Measurements from ENCODE around the gene RXFP3. TPM values are rescaled to one million over a fixed set of nuclear protein-coding genes. Genes with fewer than 3 reads are reported as not detected.

The RXFP3 gene
- total RNA-seq, 2 donors from 2014 or later, result not detected

GRCh38 chr5:33936004-33936380, 194 bp upstream of the RXFP3 start:
- peak; percentile 21 for DNase-seq (ENCODE audit: low spot score)
- Histone ChIP-seq H3K27me3 (replicated peaks; ENCODE audit: insufficient read depth) (peaks cover 27% of the 10 kb centered on the region), H3K9me3 (no peaks in the 10 kb centered on the region), H3K27ac (no peak overlapping the region), H3K4me3 (peak overlapping the region in 1 of 2 donors; percentile 2), H3K36me3 (no peaks in the 10 kb centered on the region), H3K4me1 (replicated peaks) (no peaks in the 10 kb centered on the region)
- WGBS, result 1% methylated on average over 30 of the region's 30 CpGs
- intact Hi-C loops (cut with DNase I), result loop anchor here (5.0 to 10.0 kb wide), 2 partner anchors 461 to 504 kb away; no protein-coding TSS in a partner anchor
- no peak for TF ChIP-seq POLR2AphosphoS5 (IDR thresholded peaks at IDR 0.05)
- TF ChIP-seq POLR2A (IDR thresholded peaks at IDR 0.05), result no peak
- TF ChIP-seq CTCF (IDR thresholded peaks at IDR 0.05), result peak in 1 of 4 experiments; percentile 21

- 27% methylated on average over 49 of the region's 54 CpGs for WGBS
- H3K27me3 ChIP-seq (replicated peaks; ENCODE audit: insufficient read depth), result peaks cover 27% of the 10 kb centered on the region
- no peaks in the 10 kb centered on the region for H3K4me1 ChIP-seq (replicated peaks)
- intact Hi-C loops (cut with DNase I), result loop anchor here (5.0 to 10.0 kb wide), 2 partner anchors 462 to 505 kb away; no protein-coding TSS in a partner anchor
- H3K27ac ChIP-seq, result no peak overlapping the region
- TF ChIP-seq POLR2A (IDR thresholded peaks at IDR 0.05) (no peak), POLR2AphosphoS5 (IDR thresholded peaks at IDR 0.05) (no peak), CTCF (IDR thresholded peaks at IDR 0.05) (no peak)
- no peak for DNase-seq (ENCODE audit: low spot score)
- H3K9me3 ChIP-seq, result no peaks in the 10 kb centered on the region
- no peaks in the 10 kb centered on the region for H3K36me3 ChIP-seq
- H3K4me3 ChIP-seq, result no peak overlapping the region
Measured at GRCh38 chr5:33937017-33937706, 976 bp downstream of the RXFP3 start.

- no peaks in the 10 kb centered on the region for H3K4me1 ChIP-seq (replicated peaks)
- peaks cover 27% of the 10 kb centered on the region for H3K27me3 ChIP-seq (replicated peaks; ENCODE audit: insufficient read depth)
- H3K27ac ChIP-seq, result no peak overlapping the region
- DNase-seq (ENCODE audit: low spot score), result no peak
- 16% methylated on average over 39 of the region's 54 CpGs for WGBS
- H3K36me3 ChIP-seq, result no peaks in the 10 kb centered on the region
- no peak overlapping the region for H3K4me3 ChIP-seq
- TF ChIP-seq POLR2AphosphoS5 (IDR thresholded peaks at IDR 0.05) (no peak), CTCF (IDR thresholded peaks at IDR 0.05) (no peak), POLR2A (IDR thresholded peaks at IDR 0.05) (no peak)
- intact Hi-C loops (cut with DNase I), result loop anchor here (5.0 to 10.0 kb wide), 2 partner anchors 463 to 506 kb away; no protein-coding TSS in a partner anchor
- H3K9me3 ChIP-seq, result no peaks in the 10 kb centered on the region
Measured at GRCh38 chr5:33937707-33938506, 1.7 kb downstream of the RXFP3 start.

GRCh38 chr5:33938507-33938796, 2.3 kb downstream of the RXFP3 start:
- Histone ChIP-seq H3K27ac (no peak overlapping the region), H3K4me3 (no peak overlapping the region), H3K4me1 (replicated peaks) (no peaks in the 10 kb centered on the region), H3K27me3 (replicated peaks; ENCODE audit: insufficient read depth) (peaks cover 27% of the 10 kb centered on the region), H3K9me3 (no peaks in the 10 kb centered on the region), H3K36me3 (no peaks in the 10 kb centered on the region)
- TF ChIP-seq CTCF (IDR thresholded peaks at IDR 0.05), result no peak
- no peak for TF ChIP-seq POLR2AphosphoS5 (IDR thresholded peaks at IDR 0.05)
- no peak for TF ChIP-seq POLR2A (IDR thresholded peaks at IDR 0.05)
- 18% methylated on average over 14 of the region's 14 CpGs for WGBS
- no peak for DNase-seq (ENCODE audit: low spot score)
- intact Hi-C loops (cut with DNase I), result loop anchor here (5.0 to 10.0 kb wide), 2 partner anchors 464 to 506 kb away; no protein-coding TSS in a partner anchor
